ENCODE measurements around the gene AZIN2. TPM values are rescaled to one million over a fixed set of nuclear protein-coding genes. Genes with fewer than 3 reads are reported as not detected.

The AZIN2 gene
- total RNA-seq, 2 experiments from 2014 or later: 0.98 to 2.1 TPM

DNA sequence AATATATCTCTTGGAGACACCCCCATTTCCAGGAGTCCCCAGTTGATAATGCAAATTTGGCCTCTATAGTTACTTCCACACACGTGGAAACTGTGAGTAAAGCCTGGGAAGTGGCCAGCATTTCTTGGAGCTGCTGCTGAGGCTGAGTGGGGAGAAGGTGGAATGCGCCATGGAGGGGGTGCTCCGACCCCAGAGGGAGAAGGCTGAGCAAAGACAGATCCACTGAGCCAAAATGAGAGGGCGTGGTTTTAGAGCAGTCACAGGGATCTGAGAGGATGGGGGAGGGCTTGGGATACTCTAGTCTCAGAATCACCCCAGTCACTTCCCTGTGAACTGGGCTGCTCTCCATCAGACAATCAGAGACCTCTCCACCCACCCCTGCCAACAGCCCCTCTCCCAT, 62.2 kb downstream of the AZIN2 start:
- intact Hi-C loops (cut with DNase I, micrococcal nuclease): no loop called here
- Mint-ChIP-seq H3K4me3 (no peak overlapping the region), H3K4me1 (peaks cover 3% of the 10 kb centered on the region), H3K9me3 (ENCODE audit: low read depth) (no peaks in the 10 kb centered on the region), H3K36me3 (ENCODE audit: low read depth) (peaks cover 4% of the 10 kb centered on the region), H3K27ac (no peak overlapping the region), H3K27me3 (no peaks in the 10 kb centered on the region)
- ChIA-PET POLR2A (no interaction called here), CTCF (interaction anchor here (0.6 kb wide), 1 partner anchor 980 kb away, joined by 3 read pairs; no protein-coding TSS in a partner anchor)
- ATAC-seq (no peak), DNase-seq (no peak)

DNA sequence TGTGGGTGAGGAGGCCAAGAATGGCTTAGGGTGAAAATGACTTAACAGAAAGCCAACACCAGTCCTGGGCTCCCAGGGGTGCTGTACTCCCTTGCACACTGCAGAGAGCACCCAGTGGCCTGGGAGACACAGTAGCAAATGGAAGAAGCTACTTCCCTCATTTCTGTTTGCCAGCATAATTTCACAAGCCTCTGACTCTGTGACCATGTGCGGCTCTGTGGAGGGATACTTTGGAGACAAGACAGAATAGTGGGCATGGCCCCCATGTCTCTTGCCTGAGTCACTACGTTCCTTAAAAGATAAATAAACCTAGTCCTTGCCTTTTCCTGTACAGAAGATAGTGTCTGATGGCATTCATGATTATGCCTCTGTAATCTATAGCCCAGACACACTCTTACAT, 62.7 kb downstream of the AZIN2 start:
- Mint-ChIP-seq H3K4me1 (peaks cover 3% of the 10 kb centered on the region), H3K9me3 (ENCODE audit: low read depth) (no peaks in the 10 kb centered on the region), H3K27ac (no peak overlapping the region), H3K4me3 (no peak overlapping the region), H3K27me3 (no peaks in the 10 kb centered on the region), H3K36me3 (ENCODE audit: low read depth) (peaks cover 4% of the 10 kb centered on the region)
- intact Hi-C loops (cut with DNase I, micrococcal nuclease): no loop called here
- ChIA-PET CTCF (interaction anchor here (0.6 to 0.8 kb wide), 2 partner anchors 152 to 980 kb away, joined by 3 read pairs; no protein-coding TSS in a partner anchor), POLR2A (no interaction called here)
- DNase-seq (no peak), ATAC-seq (no peak)

DNA sequence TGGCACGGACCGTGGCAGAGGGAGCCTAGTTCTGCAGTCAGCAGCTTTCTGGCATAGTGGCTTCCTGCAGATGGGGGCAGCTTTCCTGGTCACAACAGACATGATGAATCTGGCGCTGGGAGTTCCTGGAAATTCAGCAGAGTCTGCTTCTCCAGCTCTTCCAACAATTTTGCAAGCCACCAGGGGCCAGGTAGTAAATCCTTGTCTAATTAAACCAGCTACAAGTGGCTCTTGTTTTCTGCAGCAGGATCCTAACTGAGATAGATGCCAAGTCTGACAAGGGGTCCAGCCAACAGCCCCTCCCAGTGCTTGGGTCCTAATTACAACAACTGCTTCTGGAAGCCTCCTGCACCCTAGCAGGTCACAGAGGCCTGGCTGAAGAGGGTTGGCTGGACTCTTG, 65.0 kb downstream of the AZIN2 start:
- H3K36me3 Mint-ChIP-seq (ENCODE audit: low read depth): peaks cover 4% of the 10 kb centered on the region
- no peak for DNase-seq
- POLR2A ChIA-PET: no interaction called here
- no peak for ATAC-seq
- peaks cover 3% of the 10 kb centered on the region for H3K4me1 Mint-ChIP-seq
- CTCF ChIA-PET: interaction anchor here (0.6 to 1.2 kb wide), 3 partner anchors 65 to 253 kb away, joined by 3 to 4 read pairs (median 4); partner anchors contain the start of gene AZIN2
- intact Hi-C loops (cut with DNase I, micrococcal nuclease): no loop called here
- no peak overlapping the region for H3K4me3 Mint-ChIP-seq
- H3K27ac Mint-ChIP-seq: no peak overlapping the region
- H3K9me3 Mint-ChIP-seq (ENCODE audit: low read depth): no peaks in the 10 kb centered on the region
- no peaks in the 10 kb centered on the region for H3K27me3 Mint-ChIP-seq

DNA sequence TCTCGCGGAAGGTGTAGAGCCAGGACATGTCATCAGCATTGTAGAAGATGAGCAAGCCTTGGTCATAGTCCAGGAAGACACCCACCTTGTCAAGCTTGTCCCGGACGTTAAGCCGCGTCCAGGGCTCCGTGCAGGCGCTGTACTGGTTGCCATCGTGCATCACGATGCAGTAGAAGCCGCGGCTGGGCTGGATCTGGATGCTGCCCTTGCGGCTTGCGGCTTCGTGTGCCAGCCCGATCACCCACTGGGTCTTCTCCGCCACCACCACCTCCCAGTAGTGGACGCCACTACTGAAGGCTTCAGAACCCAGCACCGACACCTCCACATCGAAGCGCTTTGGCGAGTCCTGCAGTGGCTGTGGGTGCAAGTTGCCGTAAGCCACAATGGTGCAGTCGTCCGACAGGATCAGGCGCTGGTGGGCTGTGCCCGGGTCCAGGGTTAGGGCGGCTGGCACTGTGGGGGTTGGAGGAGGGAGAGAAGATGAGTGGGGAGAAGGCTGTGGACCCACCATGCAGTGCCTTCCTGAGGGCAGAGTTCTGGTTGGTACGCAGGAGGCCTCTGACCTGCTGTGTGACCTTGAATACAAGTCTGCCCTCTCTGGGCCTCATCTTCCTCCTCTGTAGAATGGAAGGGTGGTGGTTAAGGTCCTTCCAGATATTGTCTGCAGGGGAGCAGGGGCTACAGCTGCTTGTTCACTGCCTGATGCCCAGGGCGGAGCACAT, 66.5 kb downstream of the AZIN2 start:
- H3K36me3 Mint-ChIP-seq (ENCODE audit: low read depth): peaks cover 4% of the 10 kb centered on the region
- CTCF ChIA-PET: interaction anchor here (1.0 kb wide), 2 partner anchors 13 to 213 kb away, joined by 3 read pairs; no protein-coding TSS in a partner anchor
- no peak for DNase-seq
- POLR2A ChIA-PET: interaction anchor here (0.6 kb wide), 1 partner anchor 110 kb away, joined by 3 read pairs; no protein-coding TSS in a partner anchor
- H3K4me1 Mint-ChIP-seq: no peaks in the 10 kb centered on the region
- intact Hi-C loops (cut with DNase I, micrococcal nuclease): no loop called here
- H3K9me3 Mint-ChIP-seq (ENCODE audit: low read depth): no peaks in the 10 kb centered on the region
- ATAC-seq: no peak
- H3K4me3 Mint-ChIP-seq: no peak overlapping the region
- H3K27me3 Mint-ChIP-seq: no peaks in the 10 kb centered on the region
- H3K27ac Mint-ChIP-seq: no peak overlapping the region

DNA sequence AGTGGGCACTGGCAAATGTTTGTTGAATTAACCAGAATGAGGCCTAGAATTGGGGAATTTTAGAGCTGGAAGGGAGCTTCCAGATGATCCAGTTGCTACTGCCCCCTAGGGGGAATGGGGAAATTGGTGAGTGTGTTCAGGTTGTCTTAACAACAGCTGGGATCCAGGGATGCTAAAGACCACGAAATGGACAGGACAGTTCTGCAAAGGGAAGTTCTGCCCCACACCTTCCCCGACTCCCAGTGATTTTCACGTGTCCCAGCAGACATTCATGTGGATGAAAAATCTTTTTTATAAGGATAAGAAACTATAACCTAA, 67.0 kb downstream of the AZIN2 start:
- no peaks in the 10 kb centered on the region for H3K27me3 Mint-ChIP-seq
- H3K9me3 Mint-ChIP-seq (ENCODE audit: low read depth): no peaks in the 10 kb centered on the region
- no peak overlapping the region for H3K4me3 Mint-ChIP-seq
- no peaks in the 10 kb centered on the region for H3K4me1 Mint-ChIP-seq
- ChIA-PET CTCF (interaction anchor here (0.6 to 1.0 kb wide), 3 partner anchors 13 to 214 kb away, joined by 3 read pairs; no protein-coding TSS in a partner anchor), POLR2A (interaction anchor here (0.6 kb wide), 1 partner anchor 109 kb away, joined by 3 read pairs; no protein-coding TSS in a partner anchor)
- no peak overlapping the region for H3K27ac Mint-ChIP-seq
- ATAC-seq (no peak), DNase-seq (peak; percentile 25)
- intact Hi-C loops (cut with DNase I, micrococcal nuclease): no loop called here
- H3K36me3 Mint-ChIP-seq (ENCODE audit: low read depth): peaks cover 4% of the 10 kb centered on the region

DNA sequence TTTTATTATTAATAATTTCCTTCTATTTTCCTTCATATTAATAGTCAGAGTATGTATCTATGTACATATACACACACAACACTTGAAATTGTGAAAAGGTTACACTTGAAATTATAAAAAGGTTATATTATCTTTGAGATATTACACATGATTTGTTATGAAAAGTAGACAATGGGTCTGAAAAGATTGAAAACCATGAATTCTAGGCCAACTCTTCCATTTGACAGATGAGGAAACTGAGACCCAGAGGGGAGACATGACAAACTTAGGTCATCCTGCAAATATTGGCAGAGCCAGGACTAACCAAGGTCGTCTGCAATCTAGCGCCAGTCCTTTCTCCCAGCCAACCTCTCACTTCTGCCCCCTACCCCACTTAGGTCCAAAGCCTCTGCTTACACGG, 67.7 kb downstream of the AZIN2 start:
- Mint-ChIP-seq H3K9me3 (ENCODE audit: low read depth) (no peaks in the 10 kb centered on the region), H3K36me3 (ENCODE audit: low read depth) (peaks cover 4% of the 10 kb centered on the region), H3K4me1 (no peaks in the 10 kb centered on the region), H3K27ac (no peak overlapping the region), H3K27me3 (no peaks in the 10 kb centered on the region), H3K4me3 (no peak overlapping the region)
- POLR2A ChIA-PET: no interaction called here
- CTCF ChIA-PET: interaction anchor here (0.6 to 1.0 kb wide), 2 partner anchors 179 to 215 kb away, joined by 3 read pairs; no protein-coding TSS in a partner anchor
- DNase-seq: no peak
- intact Hi-C loops (cut with DNase I, micrococcal nuclease): no loop called here
- no peak for ATAC-seq

DNA sequence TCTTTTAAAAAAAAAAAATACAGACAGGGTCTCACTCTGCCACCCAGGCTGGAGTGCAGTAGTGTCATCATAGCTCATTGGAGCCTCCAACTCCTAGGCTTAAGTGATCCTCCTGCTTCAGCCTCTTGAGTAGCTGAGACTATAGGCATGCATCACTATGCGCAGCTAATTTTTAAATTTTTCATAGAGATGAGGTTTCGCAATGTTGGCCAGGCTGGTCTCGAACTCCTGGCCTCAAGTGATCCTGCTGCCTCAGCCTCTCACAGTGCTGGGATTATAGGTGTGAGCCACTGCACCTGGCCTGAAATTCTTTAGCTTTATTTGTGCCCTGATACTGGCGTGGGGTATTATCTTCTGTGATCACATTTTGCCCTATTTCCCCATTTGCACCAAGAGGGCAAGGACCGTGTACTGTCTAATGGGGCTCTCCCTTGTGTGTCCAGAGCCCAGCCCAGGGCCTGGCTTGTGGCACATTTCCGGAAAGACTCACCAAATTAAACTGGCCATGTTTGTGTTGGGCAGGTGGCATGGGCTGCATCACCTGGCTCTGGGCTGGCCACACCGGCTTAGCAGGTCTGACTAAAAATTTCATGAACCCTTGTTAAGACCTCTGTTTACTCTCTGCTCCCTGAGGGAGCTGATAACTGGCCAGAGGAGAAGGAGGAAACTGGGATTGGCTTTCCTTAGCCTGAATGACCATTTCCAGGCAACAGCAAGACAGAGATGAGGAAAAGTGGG, 68.7 kb downstream of the AZIN2 start:
- intact Hi-C loops (cut with DNase I, micrococcal nuclease): no loop called here
- Mint-ChIP-seq H3K27ac (no peak overlapping the region), H3K36me3 (ENCODE audit: low read depth) (peaks cover 4% of the 10 kb centered on the region), H3K4me3 (no peak overlapping the region), H3K9me3 (ENCODE audit: low read depth) (no peaks in the 10 kb centered on the region), H3K27me3 (no peaks in the 10 kb centered on the region), H3K4me1 (no peaks in the 10 kb centered on the region)
- ChIA-PET CTCF (interaction anchor here (0.7 kb wide), 1 partner anchor 213 kb away, joined by 3 read pairs; no protein-coding TSS in a partner anchor), POLR2A (no interaction called here)
- ATAC-seq (no peak), DNase-seq (no peak)

DNA sequence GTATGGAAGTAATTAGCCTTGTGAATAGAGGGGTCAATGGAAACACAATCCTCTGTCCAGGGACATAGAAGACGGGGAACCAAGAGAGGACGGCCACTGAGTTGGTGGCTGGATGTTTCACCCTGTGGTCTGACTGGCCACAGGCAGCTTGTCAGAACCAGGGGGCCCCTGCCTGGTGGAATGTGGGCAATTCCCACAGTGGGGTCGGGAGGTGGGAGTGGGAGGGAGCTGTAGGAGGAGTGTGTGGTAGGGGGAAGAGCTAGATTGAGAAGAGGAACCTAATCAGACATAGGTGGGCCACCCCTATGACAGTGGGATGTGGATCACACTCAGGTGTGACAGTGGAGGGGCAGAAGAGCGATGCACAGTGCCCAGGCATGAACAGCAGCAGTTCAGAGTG, 69.6 kb downstream of the AZIN2 start:
- intact Hi-C loops (cut with DNase I, micrococcal nuclease): no loop called here
- no peak overlapping the region for H3K4me3 Mint-ChIP-seq
- no peaks in the 10 kb centered on the region for H3K27me3 Mint-ChIP-seq
- ChIA-PET CTCF (interaction anchor here (0.6 kb wide), 1 partner anchor 60 kb away, joined by 4 read pairs; no protein-coding TSS in a partner anchor), POLR2A (no interaction called here)
- no peaks in the 10 kb centered on the region for H3K9me3 Mint-ChIP-seq (ENCODE audit: low read depth)
- ATAC-seq (no peak), DNase-seq (no peak)
- peaks cover 6% of the 10 kb centered on the region for H3K36me3 Mint-ChIP-seq (ENCODE audit: low read depth)
- no peaks in the 10 kb centered on the region for H3K4me1 Mint-ChIP-seq
- H3K27ac Mint-ChIP-seq: no peak overlapping the region

DNA sequence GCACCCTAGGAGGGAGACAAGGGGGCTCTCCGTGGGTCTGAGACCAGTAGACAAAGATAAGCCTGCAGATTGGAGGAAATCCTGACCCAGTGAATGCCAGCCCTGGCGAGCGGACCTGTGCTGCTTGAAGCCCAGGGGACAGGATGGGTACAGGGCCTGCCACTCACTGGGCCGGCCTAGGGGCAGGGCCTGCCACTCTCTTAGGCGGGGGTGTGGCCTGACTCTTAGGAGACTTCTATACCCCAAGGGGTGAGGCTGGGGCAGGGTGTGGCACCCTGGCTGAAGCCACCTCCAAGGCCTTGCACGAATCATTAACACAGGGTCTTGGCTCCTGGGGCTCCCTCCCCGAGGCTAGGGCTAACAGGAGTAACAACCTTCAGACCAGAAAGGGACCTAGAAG, 70.2 kb downstream of the AZIN2 start:
- CTCF ChIA-PET: interaction anchor here (0.8 kb wide), 1 partner anchor 97 kb away, joined by 4 read pairs; no protein-coding TSS in a partner anchor
- intact Hi-C loops (cut with DNase I, micrococcal nuclease): no loop called here
- Mint-ChIP-seq H3K9me3 (ENCODE audit: low read depth) (no peaks in the 10 kb centered on the region), H3K27ac (no peak overlapping the region), H3K4me1 (no peaks in the 10 kb centered on the region), H3K4me3 (no peak overlapping the region), H3K36me3 (ENCODE audit: low read depth) (peaks cover 7% of the 10 kb centered on the region), H3K27me3 (no peaks in the 10 kb centered on the region)
- POLR2A ChIA-PET: no interaction called here
- DNase-seq (no peak), ATAC-seq (no peak)

DNA sequence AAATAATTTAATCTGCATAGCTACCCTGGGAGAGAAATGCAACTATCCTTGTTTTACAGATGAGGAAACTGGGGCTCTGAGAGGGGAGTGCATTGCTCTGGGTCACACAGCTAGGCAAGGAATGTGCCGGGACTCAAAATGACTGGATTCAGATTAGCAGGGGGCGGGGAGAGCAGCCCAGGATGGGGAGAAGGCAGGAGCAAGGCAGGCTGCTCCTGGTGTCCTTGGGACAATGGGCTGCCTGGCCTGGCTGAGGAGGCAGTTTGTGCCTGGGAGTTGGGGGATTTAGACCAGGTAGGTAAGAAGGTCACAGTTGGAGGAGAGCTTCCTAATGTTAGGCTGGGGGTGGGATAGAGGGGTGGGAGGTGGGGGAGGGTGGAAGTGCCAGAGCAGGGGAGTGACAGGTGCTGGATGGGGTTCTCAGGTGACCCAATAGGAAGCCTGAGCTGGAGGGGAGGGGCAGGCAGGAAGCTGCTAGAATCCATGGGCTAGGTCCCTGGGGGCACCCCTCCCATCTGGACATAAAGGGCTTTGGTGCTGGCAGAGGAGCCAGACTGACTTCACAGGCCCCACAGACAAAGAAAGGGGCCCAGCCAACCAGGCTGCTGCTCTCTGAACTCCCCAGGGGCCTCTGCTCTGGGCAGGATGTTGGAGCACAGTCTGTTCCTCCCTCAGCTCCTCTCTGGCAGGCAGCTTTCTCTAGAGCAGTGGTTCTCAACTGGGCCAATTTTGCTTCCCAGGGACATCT, 71.9 kb downstream of the AZIN2 start:
- ChIA-PET POLR2A (no interaction called here), CTCF (no interaction called here)
- no peaks in the 10 kb centered on the region for H3K9me3 Mint-ChIP-seq (ENCODE audit: low read depth)
- H3K27me3 Mint-ChIP-seq: no peaks in the 10 kb centered on the region
- DNase-seq (no peak), ATAC-seq (no peak)
- no peak overlapping the region for H3K27ac Mint-ChIP-seq
- H3K4me3 Mint-ChIP-seq: no peak overlapping the region
- H3K4me1 Mint-ChIP-seq: no peaks in the 10 kb centered on the region
- intact Hi-C loops (cut with DNase I, micrococcal nuclease): no loop called here
- H3K36me3 Mint-ChIP-seq (ENCODE audit: low read depth): peaks cover 7% of the 10 kb centered on the region

DNA sequence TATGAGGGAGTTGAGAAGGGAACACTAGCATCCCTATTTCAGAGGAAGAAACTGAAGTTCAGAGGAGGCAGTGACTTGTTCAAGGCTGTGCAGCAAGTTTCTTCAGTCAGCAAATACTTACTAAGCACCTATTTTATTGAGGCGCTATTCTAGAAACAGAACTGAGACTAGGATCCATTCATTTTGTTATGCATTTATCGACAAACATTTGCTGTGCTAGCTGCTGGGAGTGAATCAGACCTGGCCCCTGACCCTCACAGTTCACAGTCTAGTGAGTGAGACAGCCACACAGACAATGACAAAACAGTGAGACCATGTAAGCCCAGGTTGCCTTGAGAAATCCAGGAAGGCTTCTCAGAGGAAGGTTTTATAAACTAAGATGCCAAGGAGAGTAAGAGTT, 72.7 kb downstream of the AZIN2 start:
- CTCF ChIA-PET: no interaction called here

More for the DNA sequence above, 72.7 kb downstream of the AZIN2 start:
- Mint-ChIP-seq H3K4me3 (no peak overlapping the region), H3K36me3 (ENCODE audit: low read depth) (peaks cover 7% of the 10 kb centered on the region), H3K4me1 (no peaks in the 10 kb centered on the region), H3K27me3 (no peaks in the 10 kb centered on the region), H3K9me3 (ENCODE audit: low read depth) (no peaks in the 10 kb centered on the region), H3K27ac (no peak overlapping the region)
- intact Hi-C loops (cut with DNase I, micrococcal nuclease): no loop called here
- POLR2A ChIA-PET: interaction anchor here (0.6 kb wide), 2 partner anchors 12 to 567 kb away, joined by 3 to 5 read pairs; no protein-coding TSS in a partner anchor
- no peak for DNase-seq
- no peak for ATAC-seq
